ENCODE measurements around the gene BCHE. TPM values are rescaled to one million over a fixed set of nuclear protein-coding genes. Genes with fewer than 3 reads are reported as not detected.
"Not testable (repeated sequence)": the region's sequence is repeated elsewhere in the genome, so short reads cannot be mapped to it uniquely, and the experiment has no call there.

The BCHE gene
- total RNA-seq, 2 donors from 2014 or later = 0.37 to 4.2 TPM

GRCh38 chr3:165827233-165827632 lies 10.0 kb downstream of the BCHE start:
- ATAC-seq (no peak), DNase-seq (no peak)
- intact Hi-C loops (cut with DNase I, micrococcal nuclease) = no loop called here

- ATAC-seq = no peak
- DNase-seq = no peak
- intact Hi-C loops (cut with DNase I, micrococcal nuclease) = no loop called here
Measured at GRCh38 chr3:165820671-165821123, 16.5 kb downstream of the BCHE start.

GRCh38 chr3:165817160-165817709 lies 20.0 kb downstream of the BCHE start:
- DNase-seq = no peak
- intact Hi-C loops (cut with DNase I, micrococcal nuclease) = no loop called here
- no peak for ATAC-seq

- DNase-seq (no peak), ATAC-seq (no peak)
- intact Hi-C loops (cut with DNase I, micrococcal nuclease) = no loop called here
Measured at GRCh38 chr3:165816209-165816608, 21.0 kb downstream of the BCHE start.

DNA sequence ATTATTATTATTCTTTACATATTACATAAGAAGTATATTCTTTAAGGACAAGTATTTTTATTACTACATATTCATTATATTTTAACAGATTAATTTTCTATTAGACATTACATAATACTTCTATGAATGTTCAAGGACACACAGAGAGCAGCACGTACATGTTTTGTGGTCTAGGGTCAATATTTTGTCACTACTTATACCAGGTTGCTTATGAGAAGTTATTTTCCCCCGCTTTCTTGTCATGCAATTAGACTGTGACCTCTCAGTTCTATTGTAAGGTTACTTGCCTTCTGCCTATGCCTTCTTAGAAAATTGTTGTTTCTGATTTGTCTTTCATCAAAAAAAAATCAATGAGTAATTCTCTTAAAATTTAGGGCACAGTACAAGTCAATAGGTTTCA lies 21.5 kb downstream of the BCHE start:
- ATAC-seq (no peak), DNase-seq (no peak)
- intact Hi-C loops (cut with DNase I, micrococcal nuclease) = no loop called here

DNA sequence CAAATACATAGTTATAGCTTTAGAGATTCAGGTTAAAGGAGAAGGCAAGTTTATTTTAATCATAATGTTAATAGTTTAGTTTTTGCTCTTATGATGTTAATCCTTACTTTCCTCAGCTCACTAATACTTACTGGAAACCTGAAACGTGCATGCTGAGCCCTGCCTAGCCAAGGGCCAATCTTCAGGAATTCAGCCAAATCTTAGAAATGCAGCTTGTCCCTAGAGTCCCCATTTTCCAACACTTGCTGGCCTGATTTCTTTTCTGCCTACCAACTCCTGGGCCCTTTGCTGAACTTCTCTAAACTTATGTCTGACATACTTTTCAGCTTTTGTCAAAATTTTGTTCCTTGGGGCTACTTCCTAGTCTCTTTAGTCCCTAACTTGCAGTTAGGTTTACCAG lies 22.8 kb downstream of the BCHE start:
- no peak for DNase-seq
- no peak for ATAC-seq
- intact Hi-C loops (cut with DNase I, micrococcal nuclease) = no loop called here

DNA sequence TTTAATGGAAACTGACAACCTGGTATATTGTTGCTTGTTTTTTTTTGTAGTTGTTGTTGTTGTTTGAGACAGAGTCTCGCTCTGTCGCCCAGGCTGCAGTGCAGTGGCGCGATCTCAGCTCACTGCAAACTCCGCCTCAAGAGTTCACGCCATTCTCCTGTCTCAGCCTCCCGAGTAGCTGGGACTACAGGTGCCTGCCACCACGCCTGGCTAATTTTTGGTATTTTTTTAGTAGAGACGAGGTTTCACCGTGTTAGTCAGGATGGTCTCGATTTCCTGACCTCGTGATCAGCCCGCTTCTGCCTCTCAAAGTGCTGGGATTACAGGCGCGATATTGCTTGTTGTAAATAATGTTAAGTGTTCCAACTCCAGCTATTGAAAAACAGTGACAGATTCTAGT lies 29.3 kb downstream of the BCHE start:
- ATAC-seq, DNase-seq: not testable (repeated sequence)
- intact Hi-C loops (cut with DNase I, micrococcal nuclease) = loop anchor here in 1 of 2 donors (10.0 kb wide), 1 partner anchor 163 kb away; no protein-coding TSS in a partner anchor

DNA sequence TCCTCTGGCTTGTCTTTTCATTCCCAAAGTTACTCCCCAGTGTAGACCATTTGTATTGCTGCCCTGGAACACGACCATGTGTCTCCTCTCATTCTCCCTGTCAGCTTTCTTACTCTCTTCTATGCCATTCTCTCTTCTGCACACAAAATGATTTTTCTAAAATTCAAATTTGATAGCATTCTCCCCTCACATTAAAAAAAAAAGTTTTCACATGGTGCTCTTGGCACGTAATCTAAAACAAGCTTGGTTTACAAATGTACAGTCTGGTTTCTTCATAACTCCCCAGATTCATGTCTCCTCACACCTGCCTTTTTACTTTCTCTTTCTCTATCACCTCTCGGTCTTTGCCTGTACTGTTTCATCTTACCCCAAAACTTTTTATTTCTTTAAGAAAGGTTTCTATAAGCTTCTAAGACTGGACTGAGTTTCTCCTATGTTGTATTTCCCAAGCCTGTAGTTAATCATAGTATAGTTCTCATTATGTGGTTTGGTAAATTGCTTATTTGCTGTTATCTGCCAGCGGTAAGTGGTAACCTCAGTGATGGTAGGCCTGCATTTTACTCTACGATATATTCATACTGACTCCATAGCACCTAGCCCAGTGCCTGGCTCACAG lies 31.2 kb downstream of the BCHE start:
- intact Hi-C loops (cut with DNase I, micrococcal nuclease) = loop anchor here in 1 of 2 donors (10.0 kb wide), 1 partner anchor 161 kb away; no protein-coding TSS in a partner anchor
- no peak for ATAC-seq
- no peak for DNase-seq

- ATAC-seq (no peak), DNase-seq (no peak)
- intact Hi-C loops (cut with DNase I, micrococcal nuclease) = loop anchor here in 1 of 2 donors (10.0 kb wide), 1 partner anchor 159 kb away; no protein-coding TSS in a partner anchor
Measured at GRCh38 chr3:165803471-165803870, 33.8 kb downstream of the BCHE start.

DNA sequence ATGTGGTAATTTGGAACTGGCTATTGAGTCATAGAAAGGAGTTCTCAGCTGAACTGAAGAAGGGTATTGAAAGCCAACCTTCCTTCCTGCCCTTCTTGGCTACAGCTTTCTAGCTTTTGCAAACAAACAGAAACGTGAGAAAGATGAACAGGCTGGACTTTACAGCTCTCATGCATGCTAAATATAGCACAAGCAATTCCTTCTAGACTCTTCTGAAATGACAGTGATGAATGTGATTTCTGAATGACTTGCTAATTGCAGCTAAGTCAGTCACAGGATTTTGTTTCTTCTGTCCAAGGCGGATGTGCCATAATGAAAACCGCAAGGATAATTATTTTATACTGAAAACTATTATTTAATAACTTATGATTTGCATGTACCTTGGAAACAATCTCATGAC lies 36.3 kb downstream of the BCHE start:
- ATAC-seq (no peak), DNase-seq (no peak)
- intact Hi-C loops (cut with DNase I, micrococcal nuclease) = loop anchor here in 1 of 2 donors (10.0 kb wide), 1 partner anchor 156 kb away; no protein-coding TSS in a partner anchor

GRCh38 chr3:165799026-165799425 lies 38.2 kb downstream of the BCHE start:
- DNase-seq (no peak), ATAC-seq (no peak)
- intact Hi-C loops (cut with DNase I, micrococcal nuclease) = no loop called here

DNA sequence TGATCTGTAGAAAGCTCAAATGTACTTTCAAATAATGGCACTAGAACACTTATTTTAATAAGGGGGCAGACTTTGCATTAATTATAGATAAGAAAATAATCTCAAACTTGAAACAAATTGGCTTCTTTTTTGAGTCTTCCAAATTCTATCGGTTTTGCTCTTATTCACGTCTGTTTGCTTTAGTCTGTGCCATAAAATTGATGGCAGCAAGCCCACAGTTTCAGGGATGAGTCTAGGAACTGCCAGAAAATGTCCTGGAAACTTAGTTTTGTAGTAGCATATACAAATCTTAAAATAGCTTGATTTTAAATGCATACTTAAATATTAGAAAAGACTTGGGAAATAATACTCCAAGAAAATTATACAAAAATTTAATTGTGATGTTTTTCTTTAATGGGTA lies 39.7 kb downstream of the BCHE start:
- ATAC-seq = no peak
- intact Hi-C loops (cut with DNase I, micrococcal nuclease) = no loop called here
- no peak for DNase-seq

DNA sequence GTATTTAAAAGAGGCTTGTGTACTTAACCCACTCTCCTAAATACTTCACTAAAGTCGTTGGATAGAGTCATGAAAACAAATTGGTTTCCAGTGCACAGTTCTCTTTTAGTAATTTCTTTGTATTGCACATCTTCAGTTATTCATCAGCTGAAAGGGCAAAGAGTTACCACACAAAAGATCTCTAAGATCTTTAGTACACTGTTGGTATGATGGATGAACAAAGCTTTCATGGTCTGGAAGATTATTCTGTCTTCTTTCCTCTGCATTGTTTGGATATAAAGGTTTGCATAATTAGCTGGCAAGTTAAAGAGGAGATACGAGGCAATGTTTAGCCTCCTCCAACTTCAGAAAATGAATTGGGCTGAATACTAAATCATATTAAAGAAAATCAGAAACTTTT lies 40.5 kb downstream of the BCHE start:
- intact Hi-C loops (cut with DNase I, micrococcal nuclease) = no loop called here
- ATAC-seq (no peak), DNase-seq (no peak)

DNA sequence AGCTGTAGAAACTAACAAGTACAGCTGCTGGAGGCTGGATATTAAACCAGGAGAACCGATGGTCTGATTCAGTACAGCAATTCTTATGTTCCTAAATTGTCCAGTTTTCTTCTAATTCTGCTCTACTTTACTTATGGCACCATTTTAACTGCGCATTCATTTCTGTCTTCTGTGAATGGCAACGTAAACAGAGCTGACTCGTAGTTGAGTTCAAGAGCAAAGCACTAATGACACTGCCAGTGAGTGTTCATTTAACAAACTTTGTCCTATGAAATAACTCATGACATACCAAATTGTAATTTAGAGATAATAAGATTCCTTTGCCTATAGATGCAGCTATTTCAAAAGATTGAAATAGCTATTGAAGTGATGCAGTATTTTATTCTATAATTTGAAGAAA lies 48.7 kb downstream of the BCHE start:
- intact Hi-C loops (cut with DNase I, micrococcal nuclease) = no loop called here
- DNase-seq (no peak), ATAC-seq (no peak)

DNA sequence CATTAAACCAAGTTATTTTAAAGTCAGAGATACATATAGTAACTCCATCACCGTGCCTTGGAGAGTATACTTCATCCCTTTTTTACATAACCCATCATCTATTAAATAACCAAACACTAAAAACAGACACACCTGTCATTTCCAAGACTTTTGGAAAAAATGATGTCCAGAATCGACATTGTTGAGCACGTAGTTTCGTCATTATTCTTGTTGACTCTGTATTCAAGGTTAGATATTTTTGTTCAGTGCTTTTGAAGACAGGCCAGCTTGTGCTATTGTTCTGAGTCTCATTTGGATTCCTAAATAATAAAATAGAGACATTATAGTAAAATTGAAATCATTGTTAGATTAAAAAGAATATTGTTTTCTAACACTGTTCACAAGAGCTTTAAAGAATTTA lies 51.2 kb downstream of the BCHE start:
- intact Hi-C loops (cut with DNase I, micrococcal nuclease) = no loop called here
- ATAC-seq (no peak), DNase-seq (no peak)

DNA sequence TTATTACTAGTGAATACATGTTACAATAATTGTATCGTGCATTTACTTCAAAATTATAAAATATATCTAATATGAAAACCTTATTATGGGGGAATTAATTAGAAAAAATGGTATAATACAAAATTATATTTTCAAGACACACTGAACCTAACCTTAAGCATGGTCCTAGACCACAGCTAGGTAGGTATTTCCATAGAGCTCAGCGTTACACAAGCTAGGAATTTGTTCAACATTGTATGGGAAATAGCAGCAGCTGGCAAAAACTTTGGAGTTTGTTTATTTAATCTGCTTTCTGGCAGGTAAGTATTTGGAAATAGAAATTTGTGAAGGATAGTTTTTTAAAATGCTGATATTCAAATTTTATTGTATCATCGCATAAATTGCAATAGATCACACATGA lies 52.9 kb downstream of the BCHE start:
- ATAC-seq = no peak
- no peak for DNase-seq
- intact Hi-C loops (cut with DNase I, micrococcal nuclease) = no loop called here

- no peak for DNase-seq
- intact Hi-C loops (cut with DNase I, micrococcal nuclease) = no loop called here
- no peak for ATAC-seq
Measured at GRCh38 chr3:165783383-165783782, 53.8 kb downstream of the BCHE start.

DNA sequence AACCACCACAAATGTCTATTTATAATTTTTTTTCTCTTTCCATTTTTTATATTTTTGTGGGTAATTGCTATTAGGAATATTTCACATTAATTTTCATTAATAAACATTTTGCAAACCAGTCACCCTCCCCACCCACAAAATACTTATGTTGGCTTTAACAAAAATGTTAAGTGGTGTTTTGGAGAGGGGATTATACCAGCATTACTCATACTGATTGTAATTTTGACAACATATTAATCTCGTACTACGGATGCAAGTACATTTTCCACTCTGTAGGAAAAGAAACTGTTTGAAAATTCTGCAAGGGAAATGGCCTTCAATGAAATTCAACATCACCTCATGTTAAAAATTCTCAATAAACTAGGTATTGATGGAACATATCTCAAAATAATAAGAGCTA lies 58.3 kb downstream of the BCHE start:
- no peak for ATAC-seq
- intact Hi-C loops (cut with DNase I, micrococcal nuclease) = no loop called here
- DNase-seq = no peak

DNA sequence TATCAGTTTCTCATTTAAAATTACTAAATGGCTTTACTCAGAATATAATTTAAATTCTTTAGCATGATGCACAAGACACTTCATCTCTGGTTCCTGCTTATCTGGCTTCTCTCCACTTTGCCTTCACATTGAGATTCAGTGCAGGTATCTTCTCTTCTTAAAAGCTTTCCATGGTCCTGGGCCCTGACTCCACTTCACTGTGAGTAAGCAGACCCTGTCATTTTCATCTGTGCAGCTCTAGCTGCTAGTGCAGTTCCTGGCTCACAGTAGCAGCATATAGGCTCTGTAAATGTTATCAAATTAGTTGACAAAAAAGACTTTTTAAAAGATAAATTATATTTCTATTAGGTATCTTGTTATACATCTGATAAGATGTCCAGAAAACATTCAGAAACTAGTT lies 58.8 kb downstream of the BCHE start:
- DNase-seq (no peak), ATAC-seq (no peak)
- intact Hi-C loops (cut with DNase I, micrococcal nuclease) = no loop called here

DNA sequence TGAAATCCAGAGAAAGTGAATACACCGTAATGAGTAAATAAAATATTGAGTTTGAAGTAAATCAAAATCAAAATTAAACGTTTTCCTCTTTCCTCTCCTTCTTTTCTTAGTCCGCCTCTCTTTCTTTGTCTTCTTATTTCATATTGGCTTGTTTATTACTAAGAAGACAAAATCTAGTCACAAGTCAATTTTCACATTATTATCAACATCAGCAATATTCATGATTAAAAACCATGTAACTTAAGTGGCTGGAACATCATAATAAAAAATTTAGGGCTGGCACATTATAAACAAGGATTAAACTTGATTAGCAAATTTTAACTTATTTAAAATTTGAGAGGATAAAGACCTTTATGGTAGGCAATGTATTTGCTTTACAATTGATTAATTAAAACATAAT lies 61.4 kb downstream of the BCHE start:
- ATAC-seq (no peak), DNase-seq (no peak)
- intact Hi-C loops (cut with DNase I, micrococcal nuclease) = no loop called here

DNA sequence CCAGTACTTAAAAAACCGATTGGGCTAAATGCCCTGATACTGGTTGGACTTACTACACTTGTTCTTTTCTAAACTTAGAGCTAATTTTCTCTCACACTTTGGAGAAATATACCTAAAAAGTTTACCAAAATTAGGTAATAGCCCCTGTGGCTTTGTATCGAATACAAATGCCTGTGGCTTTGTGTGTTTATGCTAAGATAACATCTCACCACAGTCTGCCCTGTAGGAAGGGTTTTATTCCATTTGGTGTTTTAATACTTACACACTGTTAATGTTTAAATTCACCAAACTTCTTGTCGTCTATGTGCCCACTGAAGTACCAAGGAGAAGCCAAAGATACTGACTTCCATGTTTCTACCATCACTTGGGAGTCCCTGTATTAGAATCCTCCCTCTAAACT lies 66.4 kb downstream of the BCHE start:
- ATAC-seq = no peak
- no peak for DNase-seq
- intact Hi-C loops (cut with DNase I, micrococcal nuclease) = no loop called here
